HCT116 (cell line): ENCODE measurements around the gene C1QB.

Experiments used
- CEBPB ChIP-seq: IDR thresholded peaks from 2 replicates; pipeline ENCODE4 v1.6.1; 2012; ENCODE audit warnings: low read depth
- MAX ChIP-seq: IDR thresholded peaks from 2 replicates; pipeline ENCODE4 v1.6.1; 2012
- REST ChIP-seq: IDR thresholded peaks from 2 replicates; pipeline ENCODE4 v1.6.1; 2012; ENCODE audit warnings: low read depth
- TF ChIP-seq, protein P1 (sequence below), 3 experiments: fragments of 200-600 bp in 1 of 3; sonication (generic) in 1 of 3; IDR thresholded peaks in 2 of 3; conservative IDR thresholded peaks in 1 of 3; 2 replicates each; pipeline ENCODE4 v1.5.1; 2012 to 2017; ENCODE audit warnings: low read depth in 2 of 3, low read length in 2 of 3, antibody characterized with exemption in 1 of 3, borderline replicate concordance in 1 of 3, control low read depth in 1 of 3, mild to moderate bottlenecking in 1 of 3, mixed read lengths in 1 of 3, mixed run types in 1 of 3, moderate library complexity in 1 of 3; ENCODE audit not compliant: insufficient read depth in 1 of 3

- no peak for TF ChIP-seq REST
- no peak for TF ChIP-seq CEBPB
- TF ChIP-seq, protein P1, sequence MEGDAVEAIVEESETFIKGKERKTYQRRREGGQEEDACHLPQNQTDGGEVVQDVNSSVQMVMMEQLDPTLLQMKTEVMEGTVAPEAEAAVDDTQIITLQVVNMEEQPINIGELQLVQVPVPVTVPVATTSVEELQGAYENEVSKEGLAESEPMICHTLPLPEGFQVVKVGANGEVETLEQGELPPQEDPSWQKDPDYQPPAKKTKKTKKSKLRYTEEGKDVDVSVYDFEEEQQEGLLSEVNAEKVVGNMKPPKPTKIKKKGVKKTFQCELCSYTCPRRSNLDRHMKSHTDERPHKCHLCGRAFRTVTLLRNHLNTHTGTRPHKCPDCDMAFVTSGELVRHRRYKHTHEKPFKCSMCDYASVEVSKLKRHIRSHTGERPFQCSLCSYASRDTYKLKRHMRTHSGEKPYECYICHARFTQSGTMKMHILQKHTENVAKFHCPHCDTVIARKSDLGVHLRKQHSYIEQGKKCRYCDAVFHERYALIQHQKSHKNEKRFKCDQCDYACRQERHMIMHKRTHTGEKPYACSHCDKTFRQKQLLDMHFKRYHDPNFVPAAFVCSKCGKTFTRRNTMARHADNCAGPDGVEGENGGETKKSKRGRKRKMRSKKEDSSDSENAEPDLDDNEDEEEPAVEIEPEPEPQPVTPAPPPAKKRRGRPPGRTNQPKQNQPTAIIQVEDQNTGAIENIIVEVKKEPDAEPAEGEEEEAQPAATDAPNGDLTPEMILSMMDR (IDR thresholded peaks at IDR 0.05 in 2 of 3, conservative IDR thresholded peaks at IDR 0.05 in 1 of 3; ENCODE audit: borderline replicate concordance in 1 of 3, insufficient read depth in 1 of 3, low read depth in 2 of 3, low read length in 2 of 3): no peak
- TF ChIP-seq MAX: no peak
Measured at GRCh38 chr1:22652881-22653316, at the start of gene C1QB.
